ENCODE data around the gene SELENOM.
"Not testable (repeated sequence)": the region's sequence is repeated elsewhere in the genome, so short reads cannot be mapped to it uniquely, and the experiment has no call there.

Gene SELENOM

DNA sequence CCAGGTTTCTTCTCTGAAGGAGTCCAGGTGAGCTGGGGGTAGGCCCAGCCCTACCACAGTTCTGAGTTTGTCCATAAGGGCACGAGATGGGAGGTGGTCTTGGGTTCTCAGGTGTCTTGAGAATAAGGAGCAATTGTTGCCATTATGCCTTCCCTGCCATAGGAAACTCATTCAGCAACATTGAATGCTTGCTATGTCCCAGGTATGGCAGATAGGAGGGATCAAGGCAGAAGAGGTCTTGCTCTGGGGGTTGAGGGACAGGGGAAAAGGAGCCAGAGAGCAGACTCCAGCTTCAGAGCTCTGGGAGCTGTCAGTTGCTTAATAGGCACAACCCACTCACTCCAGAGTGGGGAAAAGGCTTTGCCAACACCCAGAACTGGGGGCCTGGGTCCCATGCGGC lies 4.3 kb downstream of the SELENOM start:
- H3K27me3 Mint-ChIP-seq: no peaks in the 10 kb centered on the region
- no peaks in the 10 kb centered on the region for H3K36me3 Mint-ChIP-seq
- H3K4me3 Mint-ChIP-seq: no peak overlapping the region
- no peak overlapping the region for H3K27ac Mint-ChIP-seq
- peaks cover 22% of the 10 kb centered on the region for H3K4me1 Mint-ChIP-seq
- H3K9me3 Mint-ChIP-seq: no peaks in the 10 kb centered on the region

- no peak overlapping the region for H3K4me3 Mint-ChIP-seq
- H3K27ac Mint-ChIP-seq: no peak overlapping the region
- no peaks in the 10 kb centered on the region for H3K27me3 Mint-ChIP-seq
- peaks cover 17% of the 10 kb centered on the region for H3K4me1 Mint-ChIP-seq
- no peaks in the 10 kb centered on the region for H3K36me3 Mint-ChIP-seq
- no peaks in the 10 kb centered on the region for H3K9me3 Mint-ChIP-seq
These were observed 4.8 kb downstream of the SELENOM start for GRCh38 chr22:31102441-31103081.

DNA sequence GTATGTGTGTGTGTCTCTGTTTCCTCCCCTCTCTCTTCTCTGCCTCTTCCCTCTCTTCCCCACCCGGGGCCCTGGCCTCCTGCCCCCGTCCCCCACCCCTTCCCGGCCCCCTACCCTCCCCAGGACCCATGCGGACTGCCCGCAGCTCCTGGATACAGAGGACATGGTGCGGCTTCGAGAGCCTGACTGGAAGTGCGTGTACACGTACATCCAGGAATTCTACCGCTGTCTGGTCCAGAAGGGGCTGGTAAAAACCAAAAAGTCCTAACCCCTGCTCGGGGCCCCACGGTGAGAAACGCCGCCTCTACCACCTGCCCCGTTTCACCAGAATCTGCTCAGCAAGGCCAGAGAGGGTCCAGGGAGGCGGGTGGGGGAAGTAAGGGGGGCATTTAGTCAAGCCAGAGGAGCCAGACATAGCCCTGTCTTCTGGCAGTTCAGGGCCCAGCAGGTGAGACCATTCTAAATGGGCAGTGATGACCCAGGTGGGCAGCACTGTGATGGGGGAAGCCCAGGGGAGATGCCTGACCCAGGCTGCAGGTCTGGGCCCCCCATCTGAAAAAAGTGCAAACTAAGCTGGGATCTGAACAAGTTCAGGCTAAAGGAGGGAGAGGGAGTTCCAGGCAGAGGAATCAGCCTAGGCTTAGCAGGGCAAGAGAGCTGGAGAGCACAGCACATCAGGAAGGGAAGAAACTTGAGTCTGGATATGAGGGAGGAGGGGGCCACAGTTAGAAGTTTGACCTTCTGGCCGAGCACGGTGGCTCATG lies 6.4 kb downstream of the SELENOM start:
- Mint-ChIP-seq H3K36me3 (no peaks in the 10 kb centered on the region), H3K27me3 (no peaks in the 10 kb centered on the region), H3K4me3 (no peak overlapping the region), H3K4me1 (peaks cover 2% of the 10 kb centered on the region), H3K27ac (no peak overlapping the region), H3K9me3 (no peaks in the 10 kb centered on the region)

- Mint-ChIP-seq H3K36me3 (no peaks in the 10 kb centered on the region), H3K9me3 (no peaks in the 10 kb centered on the region), H3K4me3 (no peak overlapping the region), H3K27ac (no peak overlapping the region), H3K4me1 (no peaks in the 10 kb centered on the region), H3K27me3 (no peaks in the 10 kb centered on the region)
These were observed 7.3 kb downstream of the SELENOM start for GRCh38 chr22:31099841-31100761.

DNA sequence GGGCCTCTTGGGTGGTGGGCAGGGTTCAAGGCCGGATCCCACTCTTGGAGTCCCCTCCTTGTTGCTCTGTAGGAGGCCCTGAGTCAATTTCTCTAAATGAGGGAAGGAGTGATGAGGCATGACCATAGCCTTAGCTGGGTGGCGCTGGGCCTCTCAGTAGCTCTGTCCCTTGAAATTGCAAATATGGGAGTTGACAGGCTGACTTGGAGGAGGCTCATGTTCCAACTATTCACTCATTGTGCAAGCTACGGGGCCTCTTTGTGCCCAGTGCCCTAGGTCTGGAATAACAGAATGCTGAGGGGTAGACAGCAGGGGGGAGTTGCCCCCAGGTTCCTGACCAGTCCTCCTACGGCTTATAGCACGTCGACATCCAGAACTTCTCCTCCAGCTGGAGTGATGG lies 8.0 kb downstream of the SELENOM start:
- no peaks in the 10 kb centered on the region for H3K36me3 Mint-ChIP-seq
- H3K27me3 Mint-ChIP-seq: no peaks in the 10 kb centered on the region
- no peaks in the 10 kb centered on the region for H3K9me3 Mint-ChIP-seq
- no peak overlapping the region for H3K4me3 Mint-ChIP-seq
- H3K4me1 Mint-ChIP-seq: no peaks in the 10 kb centered on the region
- H3K27ac Mint-ChIP-seq: no peak overlapping the region

GRCh38 chr22:31098632-31099110 lies 8.7 kb downstream of the SELENOM start:
- Mint-ChIP-seq H3K27ac (no peak overlapping the region), H3K9me3 (no peaks in the 10 kb centered on the region), H3K4me1 (no peaks in the 10 kb centered on the region), H3K27me3 (no peaks in the 10 kb centered on the region), H3K36me3 (no peaks in the 10 kb centered on the region), H3K4me3 (no peak overlapping the region)

GRCh38 chr22:31097941-31098631 lies 9.3 kb downstream of the SELENOM start:
- no peak overlapping the region for H3K27ac Mint-ChIP-seq
- H3K27me3 Mint-ChIP-seq: no peaks in the 10 kb centered on the region
- H3K36me3 Mint-ChIP-seq: no peaks in the 10 kb centered on the region
- H3K4me1 Mint-ChIP-seq: no peaks in the 10 kb centered on the region
- no peaks in the 10 kb centered on the region for H3K9me3 Mint-ChIP-seq
- H3K4me3 Mint-ChIP-seq: no peak overlapping the region

- not testable (repeated sequence) for H3K9me3 Mint-ChIP-seq, H3K4me3 Mint-ChIP-seq, H3K27me3 Mint-ChIP-seq, H3K36me3 Mint-ChIP-seq, H3K4me1 Mint-ChIP-seq, H3K27ac Mint-ChIP-seq
These were observed 9.8 kb downstream of the SELENOM start for GRCh38 chr22:31097539-31097938.

- H3K4me1 Mint-ChIP-seq: no peaks in the 10 kb centered on the region
- no peaks in the 10 kb centered on the region for H3K9me3 Mint-ChIP-seq
- H3K27ac Mint-ChIP-seq: no peak overlapping the region
- no peak overlapping the region for H3K4me3 Mint-ChIP-seq
- H3K36me3 Mint-ChIP-seq: no peaks in the 10 kb centered on the region
- no peaks in the 10 kb centered on the region for H3K27me3 Mint-ChIP-seq
These were observed 10.6 kb downstream of the SELENOM start for GRCh38 chr22:31096657-31097279.

DNA sequence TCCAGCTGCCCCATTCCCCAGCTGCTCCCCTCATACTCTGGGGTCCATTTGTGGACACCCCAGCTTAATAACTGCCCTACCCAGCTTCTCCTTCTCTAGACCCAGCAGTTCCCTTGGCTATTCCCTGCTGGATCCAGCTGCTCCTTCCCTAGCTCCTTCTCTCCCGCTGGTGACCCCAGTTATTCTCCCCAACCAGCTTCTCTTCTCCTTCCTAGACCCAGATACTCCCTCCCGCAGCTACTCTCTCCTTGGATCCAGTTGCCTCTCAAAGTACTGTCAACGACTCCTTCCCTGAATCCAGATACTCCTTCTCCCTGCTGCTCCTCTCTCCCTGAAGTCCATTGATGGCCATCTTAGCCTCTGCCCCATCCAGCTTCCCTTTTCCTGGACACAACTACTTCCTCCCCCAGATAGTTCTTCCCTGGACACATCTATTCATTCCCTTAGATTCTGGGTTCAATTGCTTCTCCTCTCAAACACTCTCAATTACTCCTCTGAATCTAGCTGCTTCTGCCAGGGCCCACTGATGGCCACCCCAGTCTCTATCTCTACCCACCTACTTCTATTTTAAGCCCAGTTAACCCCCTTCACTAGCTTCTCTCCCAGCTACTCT lies 11.6 kb downstream of the SELENOM start:
- Mint-ChIP-seq H3K4me1 (no peaks in the 10 kb centered on the region), H3K4me3 (no peak overlapping the region), H3K36me3 (no peaks in the 10 kb centered on the region), H3K27ac (no peak overlapping the region), H3K27me3 (no peaks in the 10 kb centered on the region), H3K9me3 (no peaks in the 10 kb centered on the region)

DNA sequence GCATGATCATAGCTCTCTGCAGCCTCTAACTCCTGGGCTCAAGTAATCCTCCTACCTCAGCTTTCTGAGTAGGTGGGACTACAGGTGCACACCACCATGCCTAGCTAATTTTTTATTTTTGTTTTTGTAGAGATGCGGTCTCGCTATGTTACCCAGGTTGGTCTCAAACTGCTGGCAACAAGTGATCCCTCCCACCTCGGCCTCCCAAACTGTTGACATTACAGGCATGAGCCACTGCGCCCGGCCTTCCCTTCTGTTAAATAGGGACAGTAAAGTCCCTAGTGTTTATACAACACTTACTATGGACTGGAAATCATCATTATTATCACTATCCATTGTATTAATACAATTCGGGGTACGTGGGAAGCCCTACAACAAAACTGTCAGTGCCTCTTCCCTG lies 12.6 kb downstream of the SELENOM start:
- Mint-ChIP-seq H3K4me3 (no peak overlapping the region), H3K36me3 (no peaks in the 10 kb centered on the region), H3K27ac (no peak overlapping the region), H3K4me1 (no peaks in the 10 kb centered on the region), H3K9me3 (no peaks in the 10 kb centered on the region), H3K27me3 (no peaks in the 10 kb centered on the region)

DNA sequence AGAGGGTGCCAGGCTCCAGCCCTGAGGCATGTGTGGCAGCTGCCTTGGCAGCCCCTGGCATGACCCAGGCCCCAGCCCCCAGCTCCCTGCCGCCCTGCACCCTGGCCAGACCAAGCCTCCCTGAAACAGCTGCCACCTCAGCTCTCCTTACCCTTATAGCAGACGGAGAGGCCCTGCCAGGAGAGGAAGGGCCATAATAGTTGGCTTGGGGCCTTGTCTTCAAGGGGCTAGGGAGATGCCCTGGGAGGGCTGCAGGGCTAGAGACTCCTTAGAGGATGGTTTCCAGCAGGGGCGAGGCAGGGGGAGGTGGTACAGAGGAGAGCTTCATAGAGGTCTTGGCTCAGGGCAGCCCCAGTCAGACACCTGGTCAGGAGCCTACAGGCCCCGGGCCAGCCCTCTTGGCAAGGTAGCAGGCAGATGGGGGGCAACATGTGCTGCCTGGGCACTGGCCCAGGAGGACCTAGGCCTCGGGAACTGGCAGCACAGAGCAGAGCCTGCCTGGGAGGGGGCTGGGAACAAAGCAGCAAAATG lies 13.3 kb downstream of the SELENOM start:
- no peaks in the 10 kb centered on the region for H3K27me3 Mint-ChIP-seq
- H3K4me3 Mint-ChIP-seq: no peak overlapping the region
- no peaks in the 10 kb centered on the region for H3K9me3 Mint-ChIP-seq
- H3K4me1 Mint-ChIP-seq: no peaks in the 10 kb centered on the region
- no peaks in the 10 kb centered on the region for H3K36me3 Mint-ChIP-seq
- H3K27ac Mint-ChIP-seq: no peak overlapping the region

GRCh38 chr22:31093086-31093850 lies 14.1 kb downstream of the SELENOM start:
- Mint-ChIP-seq H3K36me3 (no peaks in the 10 kb centered on the region), H3K27me3 (no peaks in the 10 kb centered on the region), H3K9me3 (no peaks in the 10 kb centered on the region), H3K4me1 (no peaks in the 10 kb centered on the region), H3K27ac (no peak overlapping the region), H3K4me3 (no peak overlapping the region)

- H3K36me3 Mint-ChIP-seq: no peaks in the 10 kb centered on the region
- no peaks in the 10 kb centered on the region for H3K9me3 Mint-ChIP-seq
- H3K27me3 Mint-ChIP-seq: no peaks in the 10 kb centered on the region
- H3K4me1 Mint-ChIP-seq: no peaks in the 10 kb centered on the region
- no peak overlapping the region for H3K27ac Mint-ChIP-seq
- H3K4me3 Mint-ChIP-seq: no peak overlapping the region
These were observed 15.2 kb downstream of the SELENOM start for GRCh38 chr22:31092161-31092560.
